HG03439 (cell line): Measurements from ENCODE around the gene STT3A.

ENCODE experiments used
- ATAC-seq: cut with Tn5 transposase; IDR thresholded peaks from one replicate; pipeline ENCODE4 v1.9.1; 2021; ENCODE audit warnings: mild to moderate bottlenecking, moderate library complexity; ENCODE audit not compliant: unreplicated experiment

The STT3A gene

GRCh38 chr11:125649465-125650166, 57.0 kb downstream of the STT3A start:
- ATAC-seq = no peak

- no peak for ATAC-seq
Measured at GRCh38 chr11:125662689-125663088, 70.0 kb downstream of the STT3A start.

GRCh38 chr11:125663910-125664309, 71.3 kb downstream of the STT3A start:
- ATAC-seq = no peak

- ATAC-seq = no peak
Measured at GRCh38 chr11:125667151-125667550, 74.5 kb downstream of the STT3A start.

GRCh38 chr11:125670172-125670571, 77.5 kb downstream of the STT3A start:
- ATAC-seq = no peak

- no peak for ATAC-seq
Measured at GRCh38 chr11:125671561-125671960, 78.9 kb downstream of the STT3A start.
